GM12891 (cell line): ENCODE results near the gene FAM174C.

ENCODE experiments used
- PAX5 ChIP-seq: IDR thresholded peaks from 2 replicates; pipeline ENCODE4 v1.6.1; 2011; ENCODE audit warnings: low read length, moderate library complexity, mild to moderate bottlenecking; ENCODE audit not compliant: insufficient read depth, severe bottlenecking
- POLR2A ChIP-seq: IDR thresholded peaks from 2 replicates; pipeline ENCODE4 v1.6.1; 2011; ENCODE audit warnings: low read depth, low read length, control low read depth
- POLR2AphosphoS5 ChIP-seq: IDR thresholded peaks from 2 replicates; pipeline ENCODE4 v1.6.1; 2011; ENCODE audit warnings: low read depth, low read length, control low read depth
- TAF1 ChIP-seq: IDR thresholded peaks from 2 replicates; pipeline ENCODE4 v1.6.1; 2011; ENCODE audit warnings: low read depth, low read length, control low read depth

DNA sequence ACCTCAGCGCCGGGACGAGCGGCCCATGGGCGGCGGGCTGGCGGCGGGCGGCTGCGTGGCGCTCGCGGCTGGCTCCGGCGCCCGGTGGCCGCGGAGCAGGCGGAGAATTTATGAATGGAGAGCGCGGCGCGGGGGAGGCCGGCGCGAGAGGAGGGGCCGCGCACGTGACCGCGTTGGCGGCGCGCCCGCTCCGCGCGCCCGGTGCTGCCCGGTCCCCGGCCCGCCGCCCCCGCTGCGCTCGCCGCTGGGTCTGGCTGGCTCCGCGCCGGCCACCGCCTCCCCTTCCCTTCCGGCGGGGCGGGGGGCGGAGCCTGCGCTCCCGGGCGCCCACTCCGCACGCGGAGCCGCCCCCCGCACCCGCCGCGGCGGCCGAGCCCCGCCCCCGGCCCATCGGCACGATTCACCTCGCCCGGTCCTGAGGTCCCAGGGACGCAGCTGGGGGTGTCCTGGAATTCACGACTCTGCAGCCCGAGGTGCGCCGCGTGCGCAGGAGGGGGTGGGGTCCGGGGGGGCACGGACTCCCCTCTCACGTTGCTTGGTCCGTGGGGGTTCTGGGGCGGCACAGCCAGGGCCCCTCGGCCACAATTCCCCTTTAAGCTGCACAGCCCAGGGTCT, 37.5 kb upstream of the FAM174C start, which contains the start of gene CBARP:
- TF ChIP-seq TAF1 (no peak), POLR2A (no peak), POLR2AphosphoS5 (no peak), PAX5 (no peak)
